ENCODE measurements around the gene SEPTIN10.

SEPTIN10 gene

DNA sequence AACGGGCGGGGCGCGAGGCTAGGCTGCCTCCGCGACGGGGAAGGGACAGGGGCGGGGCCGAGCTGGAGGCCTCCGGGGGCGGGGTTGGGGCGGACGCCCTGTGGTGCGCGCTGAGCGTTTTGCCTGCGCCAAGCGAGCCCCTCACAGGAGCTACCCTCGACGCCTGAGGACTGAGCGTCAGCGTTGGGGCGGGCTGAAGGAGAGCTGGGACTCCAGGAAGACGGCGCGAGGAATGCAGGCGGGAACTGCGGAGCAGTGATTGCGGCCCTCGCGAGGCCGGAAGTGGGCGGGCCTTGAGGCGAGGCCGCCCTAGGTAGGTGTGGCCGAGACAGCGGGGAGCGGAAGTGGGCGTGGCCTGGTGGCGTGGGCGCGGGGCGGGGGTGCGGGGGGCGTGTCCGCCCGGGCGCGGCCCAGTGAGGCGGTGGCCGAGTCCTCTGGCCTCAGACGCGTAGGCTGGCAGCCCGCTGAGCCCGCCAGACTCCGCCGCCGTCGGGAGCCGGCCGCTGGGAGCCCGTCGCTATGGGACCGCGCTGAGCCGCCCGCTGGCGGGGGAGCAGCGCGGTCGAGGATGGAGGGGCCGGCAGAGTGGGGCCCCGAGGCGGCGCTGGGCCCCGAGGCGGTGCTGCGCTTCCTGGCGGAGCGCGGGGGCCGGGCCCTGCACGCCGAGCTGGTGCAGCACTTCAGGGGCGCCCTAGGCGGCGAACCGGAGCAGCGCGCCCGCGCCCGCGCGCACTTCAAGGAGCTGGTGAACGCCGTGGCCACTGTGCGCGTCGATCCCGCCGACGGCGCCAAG lies at the start of gene SEPTIN10, which contains the start of gene SOWAHC:
SEPTIN10 (minus strand) TSS at position 45 of the 793 bp plus-strand sequence. CDS start 139 bp downstream, outside the sequence.
SOWAHC (plus strand) TSS at position 443 of the 793 bp plus-strand sequence; CDS start at position 569, 126 bp downstream.
- Mint-ChIP-seq H3K27ac (no peak within 1 kb of the TSS), H3K27me3 (peaks cover 42% of the 10 kb centered on the region), H3K4me1 (ENCODE audit: low read depth) (peaks cover 11% of the 10 kb centered on the region), H3K36me3 (no peaks in the 10 kb centered on the region), H3K9me3 (ENCODE audit: low read depth) (no peaks in the 10 kb centered on the region), H3K4me3 (peak within 1 kb of the TSS; percentile 82)

GRCh38 chr2:109662889-109663288 lies 49.1 kb upstream of the SEPTIN10 start:
- no peaks in the 10 kb centered on the region for H3K9me3 Mint-ChIP-seq (ENCODE audit: low read depth)
- no peaks in the 10 kb centered on the region for H3K27me3 Mint-ChIP-seq
- H3K4me3 Mint-ChIP-seq = no peak overlapping the region
- no peak overlapping the region for H3K27ac Mint-ChIP-seq
- H3K4me1 Mint-ChIP-seq (ENCODE audit: low read depth) = no peaks in the 10 kb centered on the region
- no peaks in the 10 kb centered on the region for H3K36me3 Mint-ChIP-seq

GRCh38 chr2:109660046-109660860 lies 46.5 kb upstream of the SEPTIN10 start:
- Mint-ChIP-seq H3K36me3 (no peaks in the 10 kb centered on the region), H3K27me3 (peaks cover 2% of the 10 kb centered on the region), H3K4me3 (no peak overlapping the region), H3K27ac (no peak overlapping the region), H3K9me3 (ENCODE audit: low read depth) (no peaks in the 10 kb centered on the region), H3K4me1 (ENCODE audit: low read depth) (no peaks in the 10 kb centered on the region)

DNA sequence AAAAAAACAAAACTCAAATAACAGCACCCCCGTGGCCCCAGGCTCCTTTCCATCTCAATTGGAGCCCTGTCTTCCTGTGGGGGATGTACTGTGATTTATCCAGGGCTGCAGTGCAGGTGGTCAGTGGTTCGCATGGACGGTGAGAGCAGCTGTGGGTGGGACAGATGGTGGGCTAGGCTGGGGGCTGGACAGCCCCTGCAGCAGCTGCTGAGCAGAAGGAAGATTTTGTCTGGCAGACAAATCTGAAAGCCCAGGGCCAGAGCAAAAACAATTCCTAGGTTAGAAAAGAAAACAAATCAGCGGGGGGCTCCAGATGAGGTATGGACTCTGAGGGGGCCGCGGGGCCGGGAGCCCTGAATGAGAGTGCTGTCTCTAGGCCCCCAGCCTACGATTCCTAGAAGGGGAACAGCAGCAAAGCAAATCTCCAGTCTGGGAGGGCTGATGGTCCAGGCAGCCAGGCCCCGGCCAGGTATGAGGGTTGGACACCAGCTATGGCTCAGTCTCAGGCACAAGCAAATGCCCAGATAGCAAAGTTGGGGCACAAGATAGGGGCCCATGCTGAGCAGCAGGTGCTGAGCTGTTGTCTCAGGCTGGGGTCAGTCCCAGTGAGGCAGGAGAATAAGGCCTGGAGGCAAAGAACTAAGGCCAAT lies 45.8 kb upstream of the SEPTIN10 start:
- H3K27me3 Mint-ChIP-seq = peaks cover 2% of the 10 kb centered on the region
- no peaks in the 10 kb centered on the region for H3K36me3 Mint-ChIP-seq
- no peak overlapping the region for H3K27ac Mint-ChIP-seq
- no peaks in the 10 kb centered on the region for H3K9me3 Mint-ChIP-seq (ENCODE audit: low read depth)
- H3K4me3 Mint-ChIP-seq = no peak overlapping the region
- H3K4me1 Mint-ChIP-seq (ENCODE audit: low read depth) = no peaks in the 10 kb centered on the region

DNA sequence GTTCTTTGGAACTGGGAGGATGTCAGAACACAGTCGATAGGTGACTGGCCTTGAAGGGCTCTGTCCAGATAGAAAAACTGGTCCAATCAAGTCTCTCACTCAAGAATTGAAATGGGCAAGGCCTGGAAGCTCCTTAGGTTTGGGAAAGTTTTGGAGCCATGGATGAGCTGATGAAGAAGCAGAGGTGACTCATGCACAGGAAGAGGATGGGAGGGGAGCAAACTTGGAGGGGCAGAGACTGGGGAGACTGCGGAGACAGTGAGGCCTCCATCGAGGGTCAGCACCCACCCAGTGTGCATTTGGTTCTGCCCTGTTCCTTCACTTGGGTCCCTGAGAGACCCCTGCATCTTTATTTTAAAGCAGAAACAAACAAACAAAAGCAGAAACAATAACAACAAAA lies 41.5 kb upstream of the SEPTIN10 start:
- no peaks in the 10 kb centered on the region for H3K9me3 Mint-ChIP-seq (ENCODE audit: low read depth)
- H3K27ac Mint-ChIP-seq = no peak overlapping the region
- H3K27me3 Mint-ChIP-seq = peaks cover 7% of the 10 kb centered on the region
- no peaks in the 10 kb centered on the region for H3K4me1 Mint-ChIP-seq (ENCODE audit: low read depth)
- H3K4me3 Mint-ChIP-seq = no peak overlapping the region
- H3K36me3 Mint-ChIP-seq = no peaks in the 10 kb centered on the region

DNA sequence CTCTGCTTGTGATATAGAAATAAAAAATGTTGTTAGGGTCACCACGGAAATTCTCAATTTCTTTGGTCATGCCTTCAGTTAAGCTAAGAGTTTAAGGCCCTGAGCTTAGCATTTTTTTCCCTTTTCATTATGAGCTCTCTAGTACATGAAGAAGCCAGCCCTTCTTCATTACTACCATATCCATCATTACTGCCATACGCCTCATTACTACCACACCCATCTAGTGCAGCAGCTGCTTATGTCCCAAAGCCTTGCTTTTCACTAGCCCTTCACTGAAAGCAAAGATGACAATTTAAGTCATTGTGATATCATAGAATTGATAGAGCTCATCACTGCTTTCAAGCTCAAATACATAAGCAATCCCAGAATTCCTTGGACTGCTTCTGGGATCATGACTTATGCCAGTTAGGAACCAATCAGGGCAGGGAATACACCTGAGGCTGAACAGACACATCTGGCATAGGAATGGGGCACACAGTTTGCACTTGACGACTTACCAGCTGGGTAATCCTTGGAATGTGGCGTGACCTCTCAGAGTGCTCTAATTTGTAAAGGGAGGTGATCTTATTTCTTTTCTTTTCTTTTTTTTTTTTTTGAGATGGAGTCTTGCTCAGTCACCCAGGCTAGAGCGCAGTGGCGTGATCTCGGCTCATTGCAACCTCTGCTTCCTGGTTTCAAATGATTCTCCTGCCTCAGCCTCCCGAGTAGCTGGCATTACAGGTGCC lies 40.7 kb upstream of the SEPTIN10 start:
- Mint-ChIP-seq H3K27me3 (peaks cover 7% of the 10 kb centered on the region), H3K4me1 (ENCODE audit: low read depth) (no peaks in the 10 kb centered on the region), H3K9me3 (ENCODE audit: low read depth) (no peaks in the 10 kb centered on the region), H3K36me3 (no peaks in the 10 kb centered on the region), H3K4me3 (no peak overlapping the region), H3K27ac (no peak overlapping the region)

- H3K36me3 Mint-ChIP-seq = no peaks in the 10 kb centered on the region
- no peak overlapping the region for H3K4me3 Mint-ChIP-seq
- H3K27ac Mint-ChIP-seq = no peak overlapping the region
- no peaks in the 10 kb centered on the region for H3K4me1 Mint-ChIP-seq (ENCODE audit: low read depth)
- no peaks in the 10 kb centered on the region for H3K9me3 Mint-ChIP-seq (ENCODE audit: low read depth)
- H3K27me3 Mint-ChIP-seq = peaks cover 7% of the 10 kb centered on the region
These were observed 36.2 kb upstream of the SEPTIN10 start for GRCh38 chr2:109649736-109650695.

DNA sequence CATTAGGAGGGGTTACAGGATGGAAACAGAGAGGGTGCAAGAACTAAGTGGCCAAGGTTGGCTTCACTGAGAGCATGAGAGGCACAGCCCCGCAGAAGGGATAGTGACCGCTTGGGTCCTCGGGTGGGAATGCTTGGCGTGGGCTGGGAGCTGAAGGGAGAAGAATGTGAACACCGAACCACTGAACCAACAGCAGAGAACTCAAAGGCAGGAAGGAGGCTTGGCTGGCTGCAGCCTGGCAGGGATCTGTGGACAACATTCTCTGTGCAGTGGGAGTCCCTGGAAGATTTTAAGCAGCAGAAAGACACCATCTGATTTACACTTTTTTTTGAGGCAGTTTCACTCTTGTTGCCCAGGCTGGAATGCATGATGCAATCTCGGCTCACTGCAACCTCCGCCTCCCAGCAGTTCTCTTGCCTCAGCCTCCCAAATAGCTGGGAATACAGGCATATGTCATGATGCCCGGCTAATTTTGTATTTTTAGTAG lies 34.3 kb upstream of the SEPTIN10 start:
- H3K4me1 Mint-ChIP-seq (ENCODE audit: low read depth) = no peaks in the 10 kb centered on the region
- H3K9me3 Mint-ChIP-seq (ENCODE audit: low read depth) = no peaks in the 10 kb centered on the region
- H3K27me3 Mint-ChIP-seq = peaks cover 5% of the 10 kb centered on the region
- no peak overlapping the region for H3K27ac Mint-ChIP-seq
- no peak overlapping the region for H3K4me3 Mint-ChIP-seq
- peaks cover 1% of the 10 kb centered on the region for H3K36me3 Mint-ChIP-seq

DNA sequence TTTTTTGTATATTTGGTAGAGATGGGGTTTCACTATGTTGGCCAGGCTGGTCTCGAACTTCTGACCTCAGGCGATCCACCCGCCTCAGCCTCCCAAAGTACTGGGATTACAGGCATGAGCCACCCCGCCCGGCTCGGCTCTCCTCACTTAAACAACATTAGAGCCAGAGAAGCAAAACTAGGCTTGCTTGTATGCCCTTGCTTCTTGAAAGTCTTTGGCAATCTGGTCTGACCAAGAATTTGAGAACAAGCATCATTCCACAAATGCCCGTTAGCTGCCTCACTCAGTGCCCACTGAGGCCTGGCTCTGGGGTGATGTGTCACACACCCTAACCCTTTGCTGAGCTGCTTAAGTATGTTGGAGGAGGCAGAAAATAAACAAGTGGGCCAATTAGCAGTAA lies 33.9 kb upstream of the SEPTIN10 start:
- no peaks in the 10 kb centered on the region for H3K4me1 Mint-ChIP-seq (ENCODE audit: low read depth)
- H3K36me3 Mint-ChIP-seq = peaks cover 2% of the 10 kb centered on the region
- H3K27me3 Mint-ChIP-seq = peaks cover 5% of the 10 kb centered on the region
- no peak overlapping the region for H3K4me3 Mint-ChIP-seq
- no peak overlapping the region for H3K27ac Mint-ChIP-seq
- no peaks in the 10 kb centered on the region for H3K9me3 Mint-ChIP-seq (ENCODE audit: low read depth)

DNA sequence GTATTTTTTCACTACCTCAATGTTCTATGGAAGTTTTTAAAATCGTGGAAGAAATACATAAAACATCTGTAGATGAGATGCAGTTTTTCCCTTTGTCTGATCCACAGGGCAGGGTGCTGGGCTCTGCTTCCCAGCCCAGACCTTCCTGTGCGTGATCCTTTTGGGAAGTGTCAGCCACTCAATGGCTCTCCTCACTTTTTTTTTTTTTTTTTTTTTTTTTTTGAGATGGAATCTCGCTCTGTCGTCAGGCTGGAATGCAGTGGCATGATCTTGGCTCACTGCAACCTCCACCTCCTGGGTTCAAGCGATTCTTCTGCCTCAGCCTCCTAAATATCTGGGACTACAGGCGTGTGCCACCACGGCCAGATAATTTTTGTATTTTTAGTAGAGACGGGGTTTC lies 33.2 kb upstream of the SEPTIN10 start:
- H3K27me3 Mint-ChIP-seq = peaks cover 5% of the 10 kb centered on the region

GRCh38 chr2:109645412-109646184 lies 31.8 kb upstream of the SEPTIN10 start:
- peaks cover 4% of the 10 kb centered on the region for H3K27me3 Mint-ChIP-seq
- no peaks in the 10 kb centered on the region for H3K9me3 Mint-ChIP-seq (ENCODE audit: low read depth)
- no peak overlapping the region for H3K4me3 Mint-ChIP-seq
- peaks cover 2% of the 10 kb centered on the region for H3K36me3 Mint-ChIP-seq
- no peak overlapping the region for H3K27ac Mint-ChIP-seq
- H3K4me1 Mint-ChIP-seq (ENCODE audit: low read depth) = no peaks in the 10 kb centered on the region

More for the DNA sequence above, 33.2 kb upstream of the SEPTIN10 start:
- Mint-ChIP-seq H3K4me1 (ENCODE audit: low read depth) (no peaks in the 10 kb centered on the region), H3K36me3 (peaks cover 2% of the 10 kb centered on the region), H3K27ac (no peak overlapping the region), H3K4me3 (no peak overlapping the region), H3K9me3 (ENCODE audit: low read depth) (no peaks in the 10 kb centered on the region)

DNA sequence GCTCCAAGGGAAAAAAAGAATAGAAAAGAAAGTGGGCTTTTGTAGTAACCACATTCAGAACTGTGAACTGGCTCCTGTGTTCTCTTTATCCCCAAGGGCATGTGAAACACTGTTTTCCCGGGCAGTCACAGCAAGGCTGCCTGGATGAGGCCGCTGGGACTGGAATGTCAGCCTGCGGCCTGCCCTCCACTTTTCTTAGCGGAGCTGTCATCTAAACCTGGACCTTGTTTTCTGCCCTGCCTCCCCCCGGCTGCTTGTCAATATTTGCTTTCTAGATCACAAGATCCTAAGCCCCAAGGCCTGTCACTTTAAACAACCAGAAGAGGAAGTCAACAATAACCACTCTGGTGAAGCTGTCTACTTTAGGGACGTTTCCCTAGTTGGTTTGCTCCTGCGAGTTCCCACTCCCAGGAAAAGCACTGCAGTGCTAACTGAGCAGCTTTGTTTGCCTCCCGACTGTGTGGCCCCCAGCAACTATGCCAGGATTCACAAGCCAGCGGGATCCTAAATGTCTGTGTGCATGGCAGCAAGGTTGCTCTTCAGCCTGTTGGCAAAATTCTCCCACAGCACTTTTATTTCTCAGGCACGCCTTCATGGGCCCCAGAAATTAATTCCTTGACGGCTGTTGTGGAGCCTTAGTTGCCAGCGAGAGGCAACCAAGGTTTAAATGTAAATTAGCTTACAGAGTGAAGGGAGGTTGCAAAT lies 31.0 kb upstream of the SEPTIN10 start:
- Mint-ChIP-seq H3K4me1 (ENCODE audit: low read depth) (no peaks in the 10 kb centered on the region), H3K36me3 (peaks cover 2% of the 10 kb centered on the region), H3K9me3 (ENCODE audit: low read depth) (no peaks in the 10 kb centered on the region), H3K27ac (no peak overlapping the region), H3K4me3 (no peak overlapping the region), H3K27me3 (peaks cover 2% of the 10 kb centered on the region)

Measured in activated naive CD8-positive, alpha-beta T cell (primary cell).